ENCODE results near the gene DDX17. TPM values are rescaled to one million over a fixed set of nuclear protein-coding genes. Genes with fewer than 3 reads are reported as not detected.
A peak's percentile ranks its signal among the peaks of the same experiment; 100 is the strongest.

The DDX17 gene
- total and polyA plus RNA-seq, 2 of the 8 experiments (the other 6 are each of a cell fraction or from before 2014, with no cell fraction given) = 437 to 441 TPM

DNA sequence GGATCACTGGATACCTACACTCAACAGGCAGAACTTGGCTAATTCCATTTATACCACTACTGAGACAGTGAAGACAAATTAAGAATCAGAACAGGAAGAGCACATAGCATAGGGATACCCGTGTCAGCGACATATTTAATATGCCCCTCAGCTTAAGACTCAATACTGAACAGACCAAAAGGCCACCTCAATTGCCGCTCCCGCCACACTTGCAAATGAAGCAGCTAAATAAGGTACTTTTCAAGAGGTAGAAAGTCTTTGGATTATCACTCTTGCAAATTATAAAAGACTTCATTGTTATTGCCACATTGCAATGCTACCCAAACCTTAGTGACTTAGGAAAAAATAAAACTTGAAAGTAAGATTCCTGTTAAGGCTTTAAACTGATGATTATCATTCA lies 3.1 kb downstream of the DDX17 start:
- H3K27ac ChIP-seq (ENCODE audit: low read depth, low read length) = no peak overlapping the region; the same call in 1 of the 2 replicates
- H3K79me2 ChIP-seq (ENCODE audit: control insufficient read depth in 1 of 2, insufficient read depth in 2 of 2, low read length in 2 of 2) = peaks cover 32 to 72% of the 10 kb centered on the region in 2 experiments
- H2AK5ac ChIP-seq (ENCODE audit: low read depth, low read length) = no peak overlapping the region
- no peak overlapping the region for H2BK12ac ChIP-seq (ENCODE audit: low read depth, low read length)
- H3K4ac ChIP-seq (replicated peaks; ENCODE audit: insufficient read length, low read depth, low read length) = no peak overlapping the region
- H2BK5ac ChIP-seq (ENCODE audit: low read depth, low read length) = no peak overlapping the region
- no peak overlapping the region for H3K23ac ChIP-seq (ENCODE audit: insufficient read length)
- 0 out of 7 replicates have a peak overlapping the region, but pooled peaks of 1 of the 4 experiments have one; percentile 9 for H3K9ac ChIP-seq (replicated peaks in 1 of 4; ENCODE audit: extremely low read depth in 1 of 4, low read depth in 3 of 4, low read length in 3 of 4)
- DNase-seq (ENCODE audit: low read depth in 1 of 2, low spot score in 2 of 2) = no peak
- no peak overlapping the region for H2BK20ac ChIP-seq (ENCODE audit: low read length)
- H4K5ac ChIP-seq (ENCODE audit: insufficient read length, low read depth, low read length) = no peak overlapping the region
- H3K14ac ChIP-seq (ENCODE audit: insufficient read length) = no peak overlapping the region
- no peak overlapping the region for H2BK15ac ChIP-seq (ENCODE audit: low read length)
- peaks cover 0 to 11% (median 5%) of the 10 kb centered on the region in 4 experiments; a peak in 5 of 7 replicates for H3K4me1 ChIP-seq (replicated peaks in 1 of 4; ENCODE audit: control insufficient read depth in 3 of 4, insufficient read depth in 4 of 4, low read length in 3 of 4)
- no peaks in the 10 kb centered on the region for H3K27me3 ChIP-seq (replicated peaks in 1 of 4; ENCODE audit: control insufficient read depth in 3 of 4, extremely low read depth in 1 of 4, insufficient read depth in 3 of 4, low read length in 3 of 4)
- no peak overlapping the region for H4K91ac ChIP-seq (replicated peaks; ENCODE audit: insufficient read length, low read length)
- peak overlapping the region; percentile 25 to 97 (median 58); a peak in 5 of 8 replicates for H3K4me3 ChIP-seq (ENCODE audit: extremely low read depth in 1 of 4, insufficient read depth in 2 of 4, low read depth in 3 of 4, low read length in 4 of 4)
- CTCF ChIA-PET (ENCODE audit: partially characterized antibody) = interaction anchor here (1.2 to 1.4 kb wide), 2 partner anchors 9 to 15 kb away, joined by 4 to 7 read pairs; no protein-coding TSS in a partner anchor
- H4K20me1 ChIP-seq (replicated peaks in 1 of 2; ENCODE audit: control insufficient read depth in 1 of 2, insufficient read depth in 2 of 2, low read length in 2 of 2) = peaks cover 18% of the 10 kb centered on the region in 2 experiments
- H3K36me3 ChIP-seq (ENCODE audit: control insufficient read depth in 2 of 4, insufficient read depth in 4 of 4, low read length in 3 of 4) = peaks cover 19 to 69% (median 31%) of the 10 kb centered on the region in 4 experiments
- peaks cover 12% of the 10 kb centered on the region for H3K23me2 ChIP-seq (ENCODE audit: low read depth, low read length)
- no peak overlapping the region for H4K8ac ChIP-seq (ENCODE audit: extremely low read depth, insufficient read depth, low read length)
- POLR2A ChIA-PET (ENCODE audit: partially characterized antibody) = interaction anchor here (0.6 to 32.5 kb wide), 12 partner anchors 9 to 101 kb away, joined by 3 to 1102 read pairs (median 4); partner anchors contain the start of genes DMC1 and KDELR3
- H3K56ac ChIP-seq (replicated peaks; ENCODE audit: insufficient read length, low read depth, low read length) = no peak overlapping the region
- 84% methylated on average over 4 of the region's 4 CpGs; no CpG with 5 or more reads in 1 of the 2 experiments for WGBS, 2 experiments (ENCODE audit: extremely low coverage in 1 of 2, insufficient coverage in 1 of 2, insufficient read length in 1 of 2, insufficient replicate concordance in 2 of 2, low coverage in 1 of 2, low lambda C conversion rate in 2 of 2, missing lambda C conversion rate in 1 of 2)
- 0 out of 2 replicates have a peak, but pooled peaks cover 3% of the 10 kb centered on the region for H3K79me1 ChIP-seq (ENCODE audit: low read depth, low read length)
- no peak for FAIRE-seq
- no peak overlapping the region for H2BK120ac ChIP-seq (replicated peaks; ENCODE audit: low read depth, low read length)
- H2AFZ ChIP-seq (ENCODE audit: low read length) = no peak overlapping the region
- H3K4me2 ChIP-seq (ENCODE audit: insufficient read depth in 1 of 2, low read depth in 2 of 2, low read length in 2 of 2) = peak overlapping the region; percentile 78 to 94
- H3K18ac ChIP-seq (ENCODE audit: extremely low read depth, low read length) = no peak overlapping the region
- no peak for TF ChIP-seq NANOG (IDR thresholded peaks at IDR 0.05; ENCODE audit: insufficient read depth, low read depth, low read length, poor library complexity, severe bottlenecking)
- TF ChIP-seq JUND (IDR thresholded peaks at IDR 0.05; ENCODE audit: low read length) = no peak
- TF ChIP-seq TBP (IDR thresholded peaks at IDR 0.05; ENCODE audit: low read depth, low read length) = no peak
- peak; percentile 32; the same call in 1 of the 2 replicates for TF ChIP-seq POLR2AphosphoS5 (IDR thresholded peaks at IDR 0.05; ENCODE audit: low read depth, low read length)
- H3K9me3 ChIP-seq (ENCODE audit: insufficient read depth in 2 of 2, low read depth in 1 of 2, low read length in 1 of 2) = no peaks in the 10 kb centered on the region
